HepG2 (cell line): ENCODE results near the gene NCF2. TPM values are rescaled to one million over a fixed set of nuclear protein-coding genes. Genes with fewer than 3 reads are reported as not detected.

Experiments
- ATAC-seq: fragments of 200-7000 bp; cut with Tn5 transposase; 3 replicates; pipeline ENCODE4 v1.9.1; 2020; ENCODE audit warnings: mild to moderate bottlenecking, moderate library complexity
- BruUV-seq: library from RNA; stranded (reverse); fragments of 400-500 nt; replicated peaks from 2 replicates; lab custom pipeline; 2021; lab: Mats Ljungman, UMichigan
- CTCF ChIA-PET: fragments of 300-600 bp; formaldehyde crosslinking; extraction: SDS; loops from one replicate; lab custom pipeline; 2021; ENCODE audit warnings: low total read pairs, inconsistent platforms, low intra/inter-chr PET ratio; lab: Yijun Ruan, JAX
- POLR2A ChIA-PET: fragments of 350-600 bp; sonication (Branson Sonifier 250); formaldehyde crosslinking; loops from one replicate; lab custom pipeline; 2020; ENCODE audit warnings: antibody characterized with exemption, inconsistent platforms; lab: Yijun Ruan, JAX
- DNase-seq: peaks from one replicate; pipeline ENCODE4 v3.0.0-alpha.2; 2015; ENCODE audit warnings: low spot score
- FAIRE-seq: peaks from 3 replicates; lab custom pipeline; 2011; peaks lifted over from hg19 to GRCh38; lab: Jason Lieb, UNC
- H2AFZ ChIP-seq: one replicate; pipeline ENCODE4 v1.6.1; 2011; ENCODE audit warnings: low read length, inconsistent platforms
- H3K27ac ChIP-seq: fragments of 300-600 bp; 3 replicates; pipeline ENCODE4 v1.8.0; 2011; ENCODE audit warnings: mixed run types, mild to moderate bottlenecking, mixed read lengths, low read length, inconsistent platforms; ENCODE audit not compliant: insufficient read depth; ENCODE audit errors: extremely low read length
- H3K27me3 ChIP-seq, 2 experiments: fragments of 200-600 bp in 1 of 2; 2 replicates in 1 of 2; 3 replicates in 1 of 2; pipeline versions ENCODE4 v1.6.0 to v1.8.0; 2011; ENCODE audit warnings: low read length in 2 of 2, mild to moderate bottlenecking in 2 of 2, moderate library complexity in 2 of 2, inconsistent platforms in 1 of 2; ENCODE audit not compliant: insufficient read depth in 2 of 2, control insufficient read depth in 1 of 2
- H3K36me3 ChIP-seq, 2 experiments: fragments of 200-600 bp in 1 of 2; replicated peaks in 1 of 2; 2 replicates in 1 of 2; 3 replicates in 1 of 2; pipeline versions ENCODE4 v1.5.1 to v1.8.0; 2011; ENCODE audit warnings: low read length in 2 of 2, inconsistent platforms in 1 of 2; ENCODE audit not compliant: insufficient read depth in 2 of 2, control insufficient read depth in 1 of 2
- H3K4me1 ChIP-seq: 2 replicates; pipeline ENCODE4 v1.5.1; 2012; ENCODE audit warnings: low read length, inconsistent platforms; ENCODE audit not compliant: insufficient read depth
- H3K4me2 ChIP-seq: 2 replicates; pipeline ENCODE4 v1.6.0; 2011; ENCODE audit warnings: low read depth, low read length, inconsistent platforms
- H3K4me3 ChIP-seq, 3 experiments: fragments of 200-600 bp in 1 of 3; sonication (generic), shearing (Covaris generic) in 1 of 3; replicated peaks in 1 of 3; 2 replicates each; pipeline ENCODE4 v1.5.1; 2011 to 2016; ENCODE audit warnings: low read length in 3 of 3, inconsistent platforms in 2 of 3, low read depth in 2 of 3, mild to moderate bottlenecking in 2 of 3, control low read depth in 1 of 3, mixed read lengths in 1 of 3; ENCODE audit not compliant: insufficient read depth in 1 of 3
- H3K79me2 ChIP-seq: one replicate; pipeline ENCODE4 v1.6.1; 2011; ENCODE audit warnings: low read length, inconsistent platforms; ENCODE audit not compliant: insufficient read depth
- H3K9ac ChIP-seq: 2 replicates; pipeline ENCODE4 v1.6.0; 2011; ENCODE audit warnings: mild to moderate bottlenecking, low read depth, low read length, inconsistent platforms; ENCODE audit not compliant: insufficient read depth
- H3K9me3 ChIP-seq: 2 replicates; pipeline ENCODE4 v1.5.1; 2012; ENCODE audit warnings: mild to moderate bottlenecking, low read length
- H4K20me1 ChIP-seq: 2 replicates; pipeline ENCODE4 v1.6.0; 2011; ENCODE audit warnings: inconsistent platforms, mild to moderate bottlenecking, low read length, moderate library complexity; ENCODE audit not compliant: insufficient read depth
- FOXC1 ChIP-seq: sonication (generic); formaldehyde crosslinking; IDR thresholded peaks from 2 replicates; pipeline ENCODE4 v1.8.0; 2022; ENCODE audit warnings: mild to moderate bottlenecking, missing genetic modification reagents, borderline replicate concordance
- FOXP1 ChIP-seq, 2 experiments: fragments of 450-650 bp in 1 of 2; IDR thresholded peaks; 2 replicates each; pipeline ENCODE4 v1.6.1; 2017 to 2018; ENCODE audit warnings: antibody characterized with exemption in 1 of 2
- MIXL1 ChIP-seq: IDR thresholded peaks from 2 replicates; pipeline ENCODE4 v1.6.1; 2016
- SUZ12 ChIP-seq: fragments of 150-350 bp; IDR thresholded peaks from 2 replicates; pipeline ENCODE4 v1.6.1; 2014; ENCODE audit warnings: low read depth, low read length
- ZMYM2 ChIP-seq: sonication (generic); formaldehyde crosslinking; IDR thresholded peaks from 2 replicates; pipeline ENCODE4 v1.8.0; 2022; ENCODE audit warnings: mild to moderate bottlenecking, missing genetic modification reagents
- WGBS: methylation state at CpG from one replicate; pipeline ENCODE4 v1.1.6; 2017; ENCODE audit warnings: low lambda C conversion rate; 5-methylcytosine and 5-hydroxymethylcytosine counted together
- in situ Hi-C: cut with HindIII; loops from 2 replicates; pipeline ENCODE4 v1.10.0; 2017; ENCODE audit warnings: low pct_unique_long_range_greater_than_20kb; ENCODE audit not compliant: extremely low pct_ligation_motif_present
- intact Hi-C: fragments of 100-400 bp; cut with micrococcal nuclease; formaldehyde crosslinking; loops from one replicate; pipeline ENCODE4 v1.10.0; 2022; ENCODE audit not compliant: unreplicated experiment
- polyA plus RNA-seq, 8 experiments: library from polyadenylated mRNA; depleted of rRNA in 3 of 8; stranded (reverse) in 7 of 8; unstranded in 1 of 8; fragments of >200 nt; fragmentation: Illumina TruSeq in 4 of 8; extraction: Trizol in 4 of 8; gene quantifications; 2 replicates each; pipeline versions ENCODE4 v1.2.1 to v1.2.3, GENCODE V29; 2011 to 2016; ENCODE audit warnings: low read depth in 4 of 8, missing spikeins in 1 of 8, mixed read lengths in 1 of 8; ENCODE audit not compliant: insufficient read depth in 1 of 8
- total RNA-seq, 5 experiments: library from RNA; depleted of rRNA; stranded (reverse); fragments of >200 nt; fragmentation: Illumina TruSeq; extraction: Trizol; gene quantifications; 2 replicates each; pipeline ENCODE4 v1.2.3, GENCODE V29; 2016; ENCODE audit warnings: low read depth in 1 of 5
- TF ChIP-seq, protein P1 (sequence below): sonication (generic); formaldehyde crosslinking; IDR thresholded peaks from 2 replicates; pipeline ENCODE4 v1.4.0; 2020; ENCODE audit warnings: missing genetic modification reagents, borderline replicate concordance
- TF ChIP-seq, protein P2 (sequence below): IDR thresholded peaks from 2 replicates; pipeline ENCODE4 v1.6.1; 2016; ENCODE audit warnings: low read depth, missing genetic modification reagents, missing compliant biosample characterization

NCF2 gene
- total and polyA plus RNA-seq, 2 of the 13 experiments (the other 11 are each of a cell fraction or from before 2014, with no cell fraction given) = 0.18 to 0.46 TPM

DNA sequence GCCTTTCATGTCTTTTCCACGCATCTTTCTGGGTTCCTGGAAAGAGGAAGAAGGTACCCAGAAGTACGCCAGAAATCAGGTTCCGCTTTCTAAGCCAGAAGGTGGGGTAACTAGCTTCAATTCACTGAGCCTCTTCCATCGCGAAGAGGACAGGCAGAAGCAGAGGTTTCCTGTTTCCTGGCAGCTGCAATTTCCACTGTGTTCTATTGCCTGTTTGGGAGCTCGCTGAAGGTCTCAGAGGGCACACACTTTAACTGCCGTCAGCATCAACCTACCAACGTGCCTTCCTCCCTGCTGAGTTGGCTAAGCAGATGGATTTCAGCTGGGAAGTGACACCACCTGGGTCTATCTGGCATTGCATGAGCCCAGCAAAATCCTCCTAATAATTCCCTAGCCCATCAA is 10.0 kb downstream of the NCF2 start:
- no peak for ATAC-seq
- no peak overlapping the region for H3K4me2 ChIP-seq
- no peaks in the 10 kb centered on the region for H3K36me3 ChIP-seq
- TF ChIP-seq SUZ12 (no peak), MIXL1 (CRISPR knock-in tag) (no peak), FOXP1 (IDR thresholded peaks at IDR 0.05) (no peak), FOXP1 (CRISPR knock-in tag; IDR thresholded peaks at IDR 0.05) (no peak)
- no peak for DNase-seq
- no peak overlapping the region for H3K4me3 ChIP-seq
- 62% methylated on average over 6 of the region's 8 CpGs for WGBS
- H2AFZ ChIP-seq = no peak overlapping the region
- no TSS peak for BruUV-seq
- peaks cover 5% of the 10 kb centered on the region; the same call in 1 of the 2 replicates for H3K4me1 ChIP-seq
- intact Hi-C loops (no loop called here), in situ Hi-C loops (no loop called here)
- H3K9ac ChIP-seq = no peak overlapping the region
- ChIA-PET POLR2A (no interaction called here), CTCF (no interaction called here)
- no peak overlapping the region for H3K27ac ChIP-seq
- H3K9me3 ChIP-seq = no peaks in the 10 kb centered on the region
- peaks cover 0 to 2% of the 10 kb centered on the region in 2 experiments; a peak in 2 of 5 replicates for H3K27me3 ChIP-seq
- FAIRE-seq = no peak
- no peaks in the 10 kb centered on the region for H4K20me1 ChIP-seq
- H3K79me2 ChIP-seq = no peaks in the 10 kb centered on the region

DNA sequence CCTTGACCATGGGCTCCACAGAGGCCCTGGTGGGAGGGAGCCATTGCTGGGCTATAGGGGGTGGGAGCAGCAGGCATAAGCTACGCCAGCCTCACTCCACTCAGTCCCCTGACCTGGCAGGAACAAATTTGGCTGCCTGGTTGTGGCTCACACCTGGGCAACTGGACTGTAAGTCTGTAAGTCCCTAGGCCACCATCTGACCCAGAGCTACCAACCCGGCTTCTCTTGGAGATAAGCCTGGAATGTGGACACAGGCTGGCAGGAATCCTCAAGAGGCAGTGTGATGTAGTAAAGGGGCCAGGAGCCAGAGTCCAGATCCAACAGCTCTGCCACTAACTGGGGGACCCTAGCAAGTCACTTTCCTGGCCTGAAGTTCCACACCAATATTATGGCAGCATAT is 11.4 kb downstream of the NCF2 start:
- Histone ChIP-seq H3K36me3 (no peaks in the 10 kb centered on the region), H3K4me3 (no peak overlapping the region), H4K20me1 (no peaks in the 10 kb centered on the region), H3K27me3 (peaks cover 0 to 2% of the 10 kb centered on the region in 2 experiments; a peak in 2 of 5 replicates), H3K4me1 (peaks cover 5% of the 10 kb centered on the region; the same call in 1 of the 2 replicates), H3K9ac (no peak overlapping the region), H3K27ac (no peak overlapping the region), H3K9me3 (no peaks in the 10 kb centered on the region), H2AFZ (no peak overlapping the region), H3K79me2 (no peaks in the 10 kb centered on the region), H3K4me2 (no peak overlapping the region)
- CTCF ChIA-PET = no interaction called here
- DNase-seq (no peak), ATAC-seq (peak; percentile 29; the same call in 2 of the 3 replicates), FAIRE-seq (no peak)
- no CpG with 5 or more reads among the region's 2 CpGs for WGBS
- no TSS peak for BruUV-seq
- intact Hi-C loops = no loop called here
- POLR2A ChIA-PET = no interaction called here
- in situ Hi-C loops = no loop called here
- TF ChIP-seq ZMYM2 (CRISPR knock-in tag) (no peak), FOXC1 (CRISPR knock-in tag) (no peak)
- TF ChIP-seq, protein P1, sequence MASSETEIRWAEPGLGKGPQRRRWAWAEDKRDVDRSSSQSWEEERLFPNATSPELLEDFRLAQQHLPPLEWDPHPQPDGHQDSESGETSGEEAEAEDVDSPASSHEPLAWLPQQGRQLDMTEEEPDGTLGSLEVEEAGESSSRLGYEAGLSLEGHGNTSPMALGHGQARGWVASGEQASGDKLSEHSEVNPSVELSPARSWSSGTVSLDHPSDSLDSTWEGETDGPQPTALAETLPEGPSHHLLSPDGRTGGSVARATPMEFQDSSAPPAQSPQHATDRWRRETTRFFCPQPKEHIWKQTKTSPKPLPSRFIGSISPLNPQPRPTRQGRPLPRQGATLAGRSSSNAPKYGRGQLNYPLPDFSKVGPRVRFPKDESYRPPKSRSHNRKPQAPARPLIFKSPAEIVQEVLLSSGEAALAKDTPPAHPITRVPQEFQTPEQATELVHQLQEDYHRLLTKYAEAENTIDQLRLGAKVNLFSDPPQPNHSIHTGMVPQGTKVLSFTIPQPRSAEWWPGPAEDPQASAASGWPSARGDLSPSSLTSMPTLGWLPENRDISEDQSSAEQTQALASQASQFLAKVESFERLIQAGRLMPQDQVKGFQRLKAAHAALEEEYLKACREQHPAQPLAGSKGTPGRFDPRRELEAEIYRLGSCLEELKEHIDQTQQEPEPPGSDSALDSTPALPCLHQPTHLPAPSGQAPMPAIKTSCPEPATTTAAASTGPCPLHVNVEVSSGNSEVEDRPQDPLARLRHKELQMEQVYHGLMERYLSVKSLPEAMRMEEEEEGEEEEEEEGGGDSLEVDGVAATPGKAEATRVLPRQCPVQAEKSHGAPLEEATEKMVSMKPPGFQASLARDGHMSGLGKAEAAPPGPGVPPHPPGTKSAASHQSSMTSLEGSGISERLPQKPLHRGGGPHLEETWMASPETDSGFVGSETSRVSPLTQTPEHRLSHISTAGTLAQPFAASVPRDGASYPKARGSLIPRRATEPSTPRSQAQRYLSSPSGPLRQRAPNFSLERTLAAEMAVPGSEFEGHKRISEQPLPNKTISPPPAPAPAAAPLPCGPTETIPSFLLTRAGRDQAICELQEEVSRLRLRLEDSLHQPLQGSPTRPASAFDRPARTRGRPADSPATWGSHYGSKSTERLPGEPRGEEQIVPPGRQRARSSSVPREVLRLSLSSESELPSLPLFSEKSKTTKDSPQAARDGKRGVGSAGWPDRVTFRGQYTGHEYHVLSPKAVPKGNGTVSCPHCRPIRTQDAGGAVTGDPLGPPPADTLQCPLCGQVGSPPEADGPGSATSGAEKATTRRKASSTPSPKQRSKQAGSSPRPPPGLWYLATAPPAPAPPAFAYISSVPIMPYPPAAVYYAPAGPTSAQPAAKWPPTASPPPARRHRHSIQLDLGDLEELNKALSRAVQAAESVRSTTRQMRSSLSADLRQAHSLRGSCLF (CRISPR knock-in tag) = no peak
- TF ChIP-seq, protein P2, sequence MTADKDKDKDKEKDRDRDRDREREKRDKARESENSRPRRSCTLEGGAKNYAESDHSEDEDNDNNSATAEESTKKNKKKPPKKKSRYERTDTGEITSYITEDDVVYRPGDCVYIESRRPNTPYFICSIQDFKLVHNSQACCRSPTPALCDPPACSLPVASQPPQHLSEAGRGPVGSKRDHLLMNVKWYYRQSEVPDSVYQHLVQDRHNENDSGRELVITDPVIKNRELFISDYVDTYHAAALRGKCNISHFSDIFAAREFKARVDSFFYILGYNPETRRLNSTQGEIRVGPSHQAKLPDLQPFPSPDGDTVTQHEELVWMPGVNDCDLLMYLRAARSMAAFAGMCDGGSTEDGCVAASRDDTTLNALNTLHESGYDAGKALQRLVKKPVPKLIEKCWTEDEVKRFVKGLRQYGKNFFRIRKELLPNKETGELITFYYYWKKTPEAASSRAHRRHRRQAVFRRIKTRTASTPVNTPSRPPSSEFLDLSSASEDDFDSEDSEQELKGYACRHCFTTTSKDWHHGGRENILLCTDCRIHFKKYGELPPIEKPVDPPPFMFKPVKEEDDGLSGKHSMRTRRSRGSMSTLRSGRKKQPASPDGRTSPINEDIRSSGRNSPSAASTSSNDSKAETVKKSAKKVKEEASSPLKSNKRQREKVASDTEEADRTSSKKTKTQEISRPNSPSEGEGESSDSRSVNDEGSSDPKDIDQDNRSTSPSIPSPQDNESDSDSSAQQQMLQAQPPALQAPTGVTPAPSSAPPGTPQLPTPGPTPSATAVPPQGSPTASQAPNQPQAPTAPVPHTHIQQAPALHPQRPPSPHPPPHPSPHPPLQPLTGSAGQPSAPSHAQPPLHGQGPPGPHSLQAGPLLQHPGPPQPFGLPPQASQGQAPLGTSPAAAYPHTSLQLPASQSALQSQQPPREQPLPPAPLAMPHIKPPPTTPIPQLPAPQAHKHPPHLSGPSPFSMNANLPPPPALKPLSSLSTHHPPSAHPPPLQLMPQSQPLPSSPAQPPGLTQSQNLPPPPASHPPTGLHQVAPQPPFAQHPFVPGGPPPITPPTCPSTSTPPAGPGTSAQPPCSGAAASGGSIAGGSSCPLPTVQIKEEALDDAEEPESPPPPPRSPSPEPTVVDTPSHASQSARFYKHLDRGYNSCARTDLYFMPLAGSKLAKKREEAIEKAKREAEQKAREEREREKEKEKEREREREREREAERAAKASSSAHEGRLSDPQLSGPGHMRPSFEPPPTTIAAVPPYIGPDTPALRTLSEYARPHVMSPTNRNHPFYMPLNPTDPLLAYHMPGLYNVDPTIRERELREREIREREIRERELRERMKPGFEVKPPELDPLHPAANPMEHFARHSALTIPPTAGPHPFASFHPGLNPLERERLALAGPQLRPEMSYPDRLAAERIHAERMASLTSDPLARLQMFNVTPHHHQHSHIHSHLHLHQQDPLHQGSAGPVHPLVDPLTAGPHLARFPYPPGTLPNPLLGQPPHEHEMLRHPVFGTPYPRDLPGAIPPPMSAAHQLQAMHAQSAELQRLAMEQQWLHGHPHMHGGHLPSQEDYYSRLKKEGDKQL (CRISPR knock-in tag) = no peak
